PC-3 (cell line): Measurements from ENCODE around the gene PTOV1.

Experiments
- CTCF ChIP-seq: fragments of 300-600 bp; sonication (generic); conservative IDR thresholded peaks from 2 replicates; pipeline ENCODE4 v1.5.1; 2017; ENCODE audit warnings: antibody characterized with exemption, low read depth, mild to moderate bottlenecking, low read length
- EZH2 ChIP-seq: fragments of 300-600 bp; sonication (generic); IDR thresholded peaks from one replicate; pipeline ENCODE4 v1.6.1; 2017; ENCODE audit warnings: antibody characterized with exemption, mild to moderate bottlenecking, low read length; ENCODE audit not compliant: unreplicated experiment
- EZH2phosphoT487 ChIP-seq: fragments of 300-600 bp; sonication (generic); IDR thresholded peaks from 2 replicates; pipeline ENCODE4 v1.6.1; 2018; ENCODE audit warnings: mild to moderate bottlenecking, antibody characterized with exemption, low read length, borderline replicate concordance

DNA sequence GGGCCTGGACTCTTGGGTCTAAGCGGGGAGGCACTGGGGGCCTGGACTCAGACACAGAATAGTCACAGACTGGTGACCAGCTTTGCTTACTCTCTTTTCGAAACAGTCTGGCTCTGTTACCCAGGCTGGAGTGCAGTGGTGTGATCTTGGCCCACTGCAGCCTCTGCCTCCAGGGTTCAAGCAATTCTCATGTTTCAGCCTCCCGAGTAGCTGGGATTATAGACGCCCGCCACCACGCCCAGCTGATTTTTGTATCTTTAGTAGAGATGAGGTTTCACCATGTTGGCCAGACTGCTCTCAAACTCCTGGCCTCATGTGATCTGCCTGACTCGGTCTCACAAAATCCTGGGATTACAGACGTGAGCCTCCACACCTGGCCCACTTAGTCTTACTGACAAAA is 21.8 kb upstream of the PTOV1 start:
- TF ChIP-seq CTCF (no peak), EZH2phosphoT487 (no peak), EZH2 (no peak)
